Immature natural killer cell (primary cell): ENCODE measurements around the gene SMCO2. TPM values are rescaled to one million over a fixed set of nuclear protein-coding genes. Genes with fewer than 3 reads are reported as not detected.

ENCODE experiments used
- DNase-seq, 3 donors: peaks; one replicate each; pipeline ENCODE4 v3.0.0; 2022; ENCODE audit warnings: mixed read lengths in 1 of 3
- H3K27ac Mint-ChIP-seq, 6 donors: one replicate each; pipeline ENCODE4 v1.8.0; 2020; ENCODE audit warnings: mixed read lengths in 6 of 6, mild to moderate bottlenecking in 5 of 6, inconsistent platforms in 4 of 6, moderate library complexity in 3 of 6
- H3K27me3 Mint-ChIP-seq, 3 donors: one replicate each; pipeline ENCODE4 v1.8.0; 2020 to 2021; ENCODE audit warnings: low read depth in 3 of 3, mild to moderate bottlenecking in 3 of 3, mixed read lengths in 3 of 3, moderate library complexity in 3 of 3, inconsistent platforms in 1 of 3
- H3K36me3 Mint-ChIP-seq, 3 donors: one replicate each; pipeline ENCODE4 v1.8.0; 2020; ENCODE audit warnings: mixed read lengths in 3 of 3, inconsistent platforms in 2 of 3, mild to moderate bottlenecking in 2 of 3
- H3K4me1 Mint-ChIP-seq, 2 donors: one replicate each; pipeline ENCODE4 v1.8.0; 2020; ENCODE audit warnings: inconsistent platforms in 2 of 2, mild to moderate bottlenecking in 2 of 2, mixed read lengths in 2 of 2, moderate library complexity in 1 of 2
- H3K4me3 Mint-ChIP-seq, 5 donors: one replicate each; pipeline ENCODE4 v1.8.0; 2020; ENCODE audit warnings: mild to moderate bottlenecking in 5 of 5, mixed read lengths in 5 of 5, inconsistent platforms in 3 of 5, moderate library complexity in 3 of 5
- H3K9me3 Mint-ChIP-seq, 6 donors: one replicate each; pipeline ENCODE4 v1.8.0; 2020; ENCODE audit warnings: mild to moderate bottlenecking in 6 of 6, mixed read lengths in 6 of 6, inconsistent platforms in 4 of 6, moderate library complexity in 3 of 6
- polyA plus RNA-seq, 3 donors: library from polyadenylated mRNA; unstranded; fragments of 300-500 nt; fragmentation: Illumina TruSeq; gene quantifications; one replicate each; pipeline ENCODE4 v1.2.3, GENCODE V29; 2021

Gene SMCO2
- polyA plus RNA-seq, 3 donors from 2014 or later = not detected

DNA sequence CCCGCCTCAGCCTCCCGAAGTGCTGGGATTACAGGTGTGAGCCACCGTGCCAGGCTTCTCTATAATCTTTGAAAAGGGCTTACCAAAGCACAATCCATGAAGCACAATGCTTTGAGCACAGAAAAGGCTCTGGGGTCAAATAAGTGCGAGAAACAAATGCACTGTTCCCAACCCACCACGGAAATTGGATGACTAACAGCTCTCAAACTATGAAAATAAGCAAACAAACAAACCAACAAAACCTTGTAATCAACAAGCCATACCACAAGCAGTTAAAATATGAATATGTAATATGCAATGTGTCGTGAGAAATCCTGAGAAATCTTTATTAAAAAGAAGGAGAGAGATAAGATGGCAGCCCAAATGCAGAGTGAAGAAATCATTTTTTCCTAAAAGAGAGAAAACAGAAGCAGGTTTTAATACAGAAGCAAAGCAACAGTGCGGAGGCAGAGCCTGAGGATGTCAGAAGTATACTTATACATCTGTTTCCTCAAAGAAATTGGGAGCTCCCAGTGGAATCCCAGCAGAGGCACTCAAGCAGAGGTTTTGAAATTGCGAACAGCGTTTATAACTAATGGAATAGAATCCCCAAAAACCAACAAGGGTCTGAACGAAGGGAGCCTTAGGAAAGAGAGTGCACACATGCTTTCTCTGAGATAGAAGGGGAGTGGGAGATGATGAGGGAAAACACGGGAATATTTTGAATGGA, 17.1 kb downstream of the SMCO2 start:
- H3K27ac Mint-ChIP-seq = no peak overlapping the region
- H3K27me3 Mint-ChIP-seq = peaks cover 6 to 9% (median 9%) of the 10 kb centered on the region in 3 donors
- H3K4me3 Mint-ChIP-seq = no peak overlapping the region
- no peaks in the 10 kb centered on the region for H3K9me3 Mint-ChIP-seq
- no peaks in the 10 kb centered on the region for H3K36me3 Mint-ChIP-seq
- no peak for DNase-seq
- H3K4me1 Mint-ChIP-seq = peaks cover 3 to 8% of the 10 kb centered on the region in 2 donors

DNA sequence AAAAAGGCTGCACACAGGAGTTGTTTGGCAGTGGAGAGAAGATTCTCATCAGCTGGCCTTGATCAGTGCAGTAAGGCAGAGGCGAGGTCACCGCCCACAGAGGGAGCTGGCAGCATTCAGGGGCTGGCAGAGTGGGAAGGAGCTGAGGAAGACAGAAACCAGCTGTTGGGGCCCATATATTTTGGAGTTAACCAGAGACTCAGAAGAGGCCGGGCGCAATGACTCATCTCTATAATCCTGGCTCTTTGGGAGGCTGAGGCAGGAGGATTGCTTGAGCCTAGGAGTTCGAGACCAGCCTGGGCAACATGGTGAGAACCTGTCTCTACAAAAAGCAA, 17.7 kb downstream of the SMCO2 start:
- Mint-ChIP-seq H3K27me3 (peaks cover 6 to 9% (median 9%) of the 10 kb centered on the region in 3 donors), H3K4me3 (no peak overlapping the region), H3K9me3 (no peaks in the 10 kb centered on the region), H3K36me3 (no peaks in the 10 kb centered on the region), H3K27ac (no peak overlapping the region), H3K4me1 (peaks cover 3 to 8% of the 10 kb centered on the region in 2 donors)
- no peak for DNase-seq

DNA sequence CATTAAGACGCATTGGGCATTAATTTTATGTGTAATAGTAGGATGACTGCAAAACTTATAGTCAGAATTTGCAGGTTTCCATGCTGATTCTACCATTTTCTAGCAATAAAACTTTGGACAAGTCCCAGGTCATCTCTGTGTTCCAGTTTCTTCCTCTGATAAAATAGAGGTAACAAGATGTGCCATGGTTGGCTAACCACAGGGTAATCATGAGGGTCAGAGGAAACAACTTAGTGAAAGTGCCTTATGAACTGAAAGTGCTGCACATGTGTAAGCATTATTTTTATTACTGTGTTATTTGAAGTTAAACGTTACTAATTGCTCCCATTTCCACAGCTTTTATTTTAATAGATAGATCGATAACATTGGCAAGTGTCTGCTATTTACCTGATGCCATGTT, 21.1 kb downstream of the SMCO2 start:
- no peak for DNase-seq
- Mint-ChIP-seq H3K9me3 (no peaks in the 10 kb centered on the region), H3K4me1 (peaks cover 2 to 17% of the 10 kb centered on the region in 2 donors)

DNA sequence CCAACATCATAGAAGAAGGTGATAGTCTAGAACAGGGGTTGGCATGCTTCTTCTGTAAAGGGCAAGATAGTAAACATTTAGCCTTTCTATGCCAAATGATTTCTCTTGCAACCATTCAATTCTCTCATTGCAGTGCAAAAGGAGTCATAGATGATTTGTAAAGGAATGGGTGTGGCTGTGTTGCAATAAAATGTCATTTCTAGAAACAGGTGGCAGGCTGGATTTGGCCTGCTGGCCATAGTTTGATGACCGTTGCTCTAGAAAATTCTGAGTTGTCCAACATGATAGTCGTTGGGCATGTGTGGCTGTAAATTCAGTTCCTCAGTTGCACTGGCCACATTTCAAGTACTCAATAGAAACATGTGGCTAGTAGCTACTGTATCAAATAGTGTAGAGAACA, 21.7 kb downstream of the SMCO2 start:
- Mint-ChIP-seq H3K27ac (no peak overlapping the region), H3K36me3 (no peaks in the 10 kb centered on the region), H3K4me3 (no peak overlapping the region), H3K4me1 (peaks cover 3 to 22% of the 10 kb centered on the region in 2 donors), H3K27me3 (peaks cover 3 to 9% (median 7%) of the 10 kb centered on the region in 3 donors), H3K9me3 (no peaks in the 10 kb centered on the region)
- DNase-seq = no peak

More for the DNA sequence above, 21.1 kb downstream of the SMCO2 start:
- no peak overlapping the region for H3K27ac Mint-ChIP-seq
- H3K36me3 Mint-ChIP-seq = no peaks in the 10 kb centered on the region
- H3K27me3 Mint-ChIP-seq = peaks cover 3 to 9% (median 8%) of the 10 kb centered on the region in 3 donors
- no peak overlapping the region for H3K4me3 Mint-ChIP-seq

DNA sequence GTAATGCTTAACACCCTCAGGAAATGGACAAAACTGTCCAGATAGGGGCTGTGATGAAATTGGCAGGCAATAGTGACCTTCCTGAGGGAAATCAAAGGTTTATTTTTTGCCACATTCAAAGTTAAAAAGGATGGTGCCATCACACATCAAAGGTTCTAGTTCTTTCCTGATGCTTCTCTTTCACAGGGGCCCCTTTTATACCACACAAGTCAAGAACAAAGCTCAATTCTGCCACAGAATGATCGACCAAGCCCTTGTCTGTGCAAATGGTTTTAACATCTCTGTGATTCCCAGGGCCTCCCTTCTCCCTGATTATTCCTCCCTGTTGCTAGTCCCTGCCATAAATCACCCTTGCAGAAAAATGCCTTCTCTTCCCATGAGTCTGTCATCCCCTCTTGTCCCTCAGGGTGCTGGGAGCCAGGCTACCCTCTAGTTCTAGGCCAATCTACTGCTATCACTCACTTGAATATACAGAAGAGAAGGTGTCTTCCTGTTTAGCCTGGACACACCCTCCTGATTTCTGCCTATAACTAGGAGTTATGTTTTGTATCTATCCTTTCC, 22.7 kb downstream of the SMCO2 start:
- no peak for DNase-seq
- Mint-ChIP-seq H3K36me3 (no peaks in the 10 kb centered on the region), H3K27ac (no peak overlapping the region), H3K9me3 (peaks cover 0 to 3% (median 0%) of the 10 kb centered on the region in 6 donors), H3K4me1 (peaks cover 3 to 22% of the 10 kb centered on the region in 2 donors), H3K27me3 (peaks cover 2 to 8% (median 3%) of the 10 kb centered on the region in 3 donors), H3K4me3 (no peak overlapping the region)

DNA sequence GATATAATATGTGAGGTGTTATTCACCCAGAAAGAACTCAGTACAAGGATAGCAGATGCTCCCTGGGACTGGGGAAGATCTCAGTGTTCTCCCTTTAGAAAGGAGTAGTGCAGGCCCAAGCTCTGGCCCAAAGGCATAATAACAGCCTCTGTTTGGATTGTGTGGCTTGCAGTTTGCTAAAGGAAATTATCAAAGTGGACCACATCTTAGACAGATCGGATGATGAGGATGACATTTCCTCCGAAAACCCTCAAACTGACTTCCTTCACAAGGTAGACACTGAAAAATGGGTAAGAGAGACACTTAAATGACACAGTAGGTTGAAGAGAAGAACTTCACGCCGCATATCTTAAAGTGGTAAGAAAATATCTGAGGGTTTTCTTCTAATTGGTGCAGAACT, 26.1 kb downstream of the SMCO2 start:
- no peak for DNase-seq
- Mint-ChIP-seq H3K36me3 (peaks cover 0 to 11% (median 5%) of the 10 kb centered on the region in 3 donors), H3K27ac (no peak overlapping the region), H3K9me3 (peaks cover 12 to 21% (median 19%) of the 10 kb centered on the region in 6 donors), H3K4me1 (peaks cover 3 to 18% of the 10 kb centered on the region in 2 donors), H3K27me3 (peaks cover 1 to 10% (median 2%) of the 10 kb centered on the region in 3 donors), H3K4me3 (no peak overlapping the region)

DNA sequence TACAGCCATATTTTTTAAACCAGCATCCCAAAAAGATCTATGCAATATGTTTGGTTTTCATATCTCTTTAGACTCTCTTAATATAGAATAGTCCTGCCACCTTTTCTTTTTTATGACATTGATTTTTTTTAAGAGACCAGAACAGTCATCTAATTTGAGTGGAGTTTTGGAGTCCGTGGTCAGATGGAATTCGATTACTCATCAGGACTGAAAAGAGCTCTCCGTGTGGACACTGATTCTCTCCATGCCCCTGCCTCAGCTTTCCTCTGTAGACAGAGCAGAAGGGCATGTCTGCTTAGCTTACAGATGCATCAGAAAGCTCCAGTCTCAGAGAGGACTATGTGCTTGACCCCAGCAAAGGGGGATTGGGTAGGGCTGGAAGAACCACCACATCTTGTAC, 27.8 kb downstream of the SMCO2 start:
- peaks cover 17 to 30% (median 26%) of the 10 kb centered on the region in 6 donors for H3K9me3 Mint-ChIP-seq
- peaks cover 3 to 11% (median 5%) of the 10 kb centered on the region in 3 donors for H3K36me3 Mint-ChIP-seq
- DNase-seq = no peak
- H3K4me3 Mint-ChIP-seq = no peak overlapping the region
- peaks cover 3 to 13% of the 10 kb centered on the region in 2 donors for H3K4me1 Mint-ChIP-seq
- no peak overlapping the region for H3K27ac Mint-ChIP-seq
- peaks cover 1 to 8% (median 2%) of the 10 kb centered on the region in 3 donors for H3K27me3 Mint-ChIP-seq

DNA sequence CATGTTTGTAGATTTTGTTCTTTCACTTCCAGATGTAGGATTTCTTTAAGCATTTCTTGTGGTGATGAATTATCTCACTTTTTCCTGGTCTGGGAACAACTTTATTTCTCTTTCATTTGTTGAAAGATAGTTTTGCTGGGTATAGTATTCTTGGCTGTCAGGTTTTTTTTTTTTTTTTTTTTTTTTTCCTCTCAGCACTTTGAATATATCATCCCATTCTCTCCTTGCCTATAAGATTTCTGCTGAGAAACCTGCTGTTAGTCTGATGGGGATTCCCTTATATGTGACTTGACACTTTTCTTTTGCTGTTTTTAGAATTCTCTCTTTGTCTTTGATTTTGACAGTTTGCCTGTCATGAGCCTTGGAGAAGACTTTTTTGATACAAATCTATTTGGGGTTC, 30.5 kb downstream of the SMCO2 start:
- H3K4me3 Mint-ChIP-seq = no peak overlapping the region
- H3K4me1 Mint-ChIP-seq = peaks cover 3 to 8% of the 10 kb centered on the region in 2 donors
- no peak for DNase-seq
- H3K9me3 Mint-ChIP-seq = peaks cover 17 to 30% (median 27%) of the 10 kb centered on the region in 6 donors
- H3K36me3 Mint-ChIP-seq = peaks cover 3 to 11% (median 5%) of the 10 kb centered on the region in 3 donors
- H3K27ac Mint-ChIP-seq = no peak overlapping the region
- H3K27me3 Mint-ChIP-seq = peaks cover 0 to 7% (median 4%) of the 10 kb centered on the region in 3 donors

DNA sequence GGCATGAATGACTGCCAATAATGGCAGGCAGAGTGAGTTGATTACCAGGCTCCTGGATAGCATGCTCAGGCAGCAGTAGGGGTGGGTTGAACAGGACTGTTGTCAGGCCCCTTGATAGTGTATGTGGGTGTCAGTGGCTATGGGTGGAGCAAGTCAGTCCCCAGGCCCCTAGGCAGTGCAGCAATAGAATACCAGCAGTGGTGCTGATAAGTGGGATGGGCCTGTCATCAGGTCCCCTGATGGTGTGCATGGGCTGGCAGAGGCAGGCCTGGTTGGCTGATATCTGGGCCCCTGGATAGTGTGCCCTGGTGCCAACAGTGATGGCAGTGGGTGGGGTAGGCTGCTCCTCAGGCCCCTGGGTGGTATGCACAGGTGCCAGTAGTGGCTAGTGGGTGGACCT, 32.4 kb downstream of the SMCO2 start:
- H3K36me3 Mint-ChIP-seq = peaks cover 3 to 11% (median 5%) of the 10 kb centered on the region in 3 donors
- H3K4me3 Mint-ChIP-seq = no peak overlapping the region
- no peaks in the 10 kb centered on the region for H3K4me1 Mint-ChIP-seq
- no peak for DNase-seq
- no peak overlapping the region for H3K27ac Mint-ChIP-seq
- H3K27me3 Mint-ChIP-seq = peaks cover 0 to 5% (median 4%) of the 10 kb centered on the region in 3 donors
- peaks cover 17 to 30% (median 25%) of the 10 kb centered on the region in 6 donors for H3K9me3 Mint-ChIP-seq

DNA sequence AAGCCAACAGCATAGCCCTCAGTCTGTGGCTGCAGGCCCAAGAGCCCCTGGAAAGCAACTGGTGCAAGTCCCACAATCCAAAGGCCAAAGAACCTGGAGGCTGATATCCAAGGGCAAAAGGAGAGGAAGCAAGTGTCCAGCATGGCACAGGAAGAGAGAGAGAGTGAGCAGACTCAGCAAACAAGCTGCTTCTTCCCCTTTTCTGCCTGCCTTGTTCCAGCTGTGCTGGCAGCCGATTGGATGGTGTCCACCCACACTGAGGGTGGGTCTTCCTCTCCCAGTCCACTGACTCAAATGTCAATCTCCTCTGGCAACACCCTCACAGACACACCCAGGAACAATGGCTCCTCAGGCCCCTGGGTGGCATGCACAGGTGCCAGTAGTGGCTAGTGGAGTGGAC, 33.5 kb downstream of the SMCO2 start:
- Mint-ChIP-seq H3K4me3 (no peak overlapping the region), H3K9me3 (peaks cover 17 to 30% (median 24%) of the 10 kb centered on the region in 6 donors), H3K4me1 (no peaks in the 10 kb centered on the region), H3K36me3 (peaks cover 3 to 11% (median 5%) of the 10 kb centered on the region in 3 donors), H3K27me3 (peaks cover 0 to 5% (median 4%) of the 10 kb centered on the region in 3 donors), H3K27ac (no peak overlapping the region)
- DNase-seq = no peak

DNA sequence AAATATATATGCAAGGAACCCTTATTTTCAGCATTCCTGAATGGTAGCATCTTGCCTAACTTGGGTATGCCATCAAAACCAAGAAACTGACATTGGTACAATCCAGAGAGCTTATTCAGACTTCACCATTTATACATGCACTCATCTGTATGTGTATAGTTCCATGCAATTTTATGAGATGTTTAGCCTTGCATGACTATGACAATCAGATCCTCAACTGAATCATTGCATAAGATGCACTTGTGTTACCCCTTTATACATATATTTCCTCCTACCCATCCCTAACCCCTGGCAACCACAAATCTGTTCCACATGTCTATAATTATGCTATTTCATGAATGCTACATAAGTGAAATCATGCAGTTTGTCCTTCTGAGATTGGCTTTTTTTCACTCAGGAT, 40.4 kb downstream of the SMCO2 start:
- DNase-seq = no peak
- Mint-ChIP-seq H3K27me3 (peaks cover 1 to 8% (median 3%) of the 10 kb centered on the region in 3 donors), H3K4me3 (no peak overlapping the region), H3K27ac (no peak overlapping the region), H3K9me3 (no peaks in the 10 kb centered on the region), H3K36me3 (no peaks in the 10 kb centered on the region), H3K4me1 (no peaks in the 10 kb centered on the region)

DNA sequence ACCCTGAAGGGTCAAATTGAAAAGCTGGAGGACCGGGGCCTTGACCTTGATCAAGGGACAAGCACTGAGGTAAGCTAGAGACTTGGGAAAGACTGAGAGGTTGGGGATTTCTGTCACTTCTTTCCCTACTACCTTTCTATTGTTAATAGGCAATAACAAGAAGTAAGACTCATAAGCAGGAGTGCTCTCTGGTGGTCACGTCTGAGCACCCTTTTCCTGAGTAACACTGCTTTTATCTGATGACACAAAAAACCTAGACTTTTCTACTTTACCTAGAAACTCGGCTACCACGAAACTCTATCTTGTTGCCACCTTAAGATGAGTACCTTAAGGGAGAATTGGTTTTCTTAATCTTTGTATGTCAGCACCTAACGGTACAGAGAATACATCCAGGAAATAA, 41.9 kb downstream of the SMCO2 start:
- no peak overlapping the region for H3K27ac Mint-ChIP-seq
- no peaks in the 10 kb centered on the region for H3K36me3 Mint-ChIP-seq
- DNase-seq = no peak
- H3K4me3 Mint-ChIP-seq = no peak overlapping the region
- H3K27me3 Mint-ChIP-seq = peaks cover 1 to 8% (median 3%) of the 10 kb centered on the region in 3 donors
- no peaks in the 10 kb centered on the region for H3K4me1 Mint-ChIP-seq
- H3K9me3 Mint-ChIP-seq = no peaks in the 10 kb centered on the region

DNA sequence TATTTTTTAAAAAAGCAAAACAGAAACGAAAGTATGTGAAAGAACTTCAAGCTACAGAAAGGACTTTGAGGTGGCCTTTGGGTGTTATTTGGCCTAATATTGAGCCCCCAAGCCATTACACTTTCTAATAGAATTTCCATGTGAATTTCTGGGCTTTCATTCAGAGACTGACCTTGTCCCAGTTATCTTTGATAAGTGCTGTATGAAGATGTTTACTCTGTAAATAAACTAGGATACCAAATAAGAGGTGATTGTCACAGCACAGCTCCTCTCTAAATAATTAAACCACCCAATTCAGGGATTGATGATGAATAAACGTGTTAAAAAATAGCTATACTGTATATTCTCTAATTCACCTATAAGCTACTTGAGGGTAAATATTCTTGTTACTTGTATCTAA, 44.7 kb downstream of the SMCO2 start:
- Mint-ChIP-seq H3K27ac (no peak overlapping the region), H3K4me1 (no peaks in the 10 kb centered on the region), H3K36me3 (no peaks in the 10 kb centered on the region), H3K4me3 (no peak overlapping the region), H3K27me3 (peaks cover 1 to 8% (median 7%) of the 10 kb centered on the region in 3 donors), H3K9me3 (no peaks in the 10 kb centered on the region)
- DNase-seq = no peak

DNA sequence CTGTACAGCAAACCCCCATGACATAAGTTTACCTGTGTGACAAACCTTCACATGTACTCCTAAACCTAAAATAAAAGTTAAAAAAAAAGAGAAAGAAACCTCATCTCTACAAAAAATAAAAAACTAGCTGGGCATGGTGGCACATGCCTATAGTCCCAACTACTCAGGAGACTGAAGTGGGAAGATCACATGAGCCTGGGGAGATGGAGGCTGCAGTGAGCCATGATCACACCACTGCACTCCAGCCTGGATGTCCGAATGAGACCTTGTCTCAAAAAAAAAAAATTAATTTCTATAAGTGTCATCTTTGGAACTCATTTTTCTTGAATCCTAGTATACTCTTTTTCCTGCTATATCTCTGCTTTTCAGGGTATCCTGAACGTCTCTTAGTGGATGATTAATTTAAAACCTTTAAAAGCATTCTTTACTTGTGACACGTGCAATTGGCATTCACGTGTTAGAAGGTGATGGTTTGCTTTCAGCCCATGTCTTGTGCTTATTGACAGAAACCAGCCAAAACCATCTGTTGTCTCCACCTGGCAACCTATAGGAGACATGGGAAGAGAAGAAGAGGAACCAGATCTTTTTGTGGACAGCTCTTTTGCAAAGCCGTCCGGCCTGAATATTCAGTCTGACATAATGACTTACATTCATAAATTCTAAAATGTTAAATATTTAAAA, 46.9 kb downstream of the SMCO2 start:
- Mint-ChIP-seq H3K36me3 (no peaks in the 10 kb centered on the region), H3K9me3 (no peaks in the 10 kb centered on the region), H3K27ac (no peak overlapping the region), H3K27me3 (peaks cover 1 to 8% (median 8%) of the 10 kb centered on the region in 3 donors), H3K4me1 (no peaks in the 10 kb centered on the region), H3K4me3 (no peak overlapping the region)
- DNase-seq = no peak
